GM12801 (cell line): ENCODE measurements around the gene ZNF774.

Source experiments
- TF ChIP-seq, protein P1 (sequence below): IDR thresholded peaks from one replicate; pipeline ENCODE4 v1.5.1; 2011; ENCODE audit warnings: control low read depth; ENCODE audit not compliant: insufficient read length; ENCODE audit errors: extremely low read depth

ZNF774 gene

DNA sequence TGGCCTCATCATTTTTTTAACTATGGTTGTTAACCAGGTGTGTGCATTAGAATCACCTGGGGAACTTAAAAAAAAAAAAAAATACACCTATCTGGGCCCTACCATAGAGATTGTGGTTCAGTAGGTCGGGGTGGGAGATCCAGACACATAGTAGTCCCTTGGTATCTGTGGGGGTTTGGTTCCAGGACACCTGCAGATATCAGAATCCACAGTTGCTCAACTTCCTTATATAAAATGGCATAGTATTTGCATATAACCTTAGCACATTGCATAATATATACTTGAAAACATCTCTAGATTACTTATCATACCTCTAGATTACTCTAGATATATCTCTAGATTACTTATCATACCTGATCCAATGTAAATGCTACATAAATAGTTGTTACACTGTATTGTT lies 41.0 kb downstream of the ZNF774 start:
- TF ChIP-seq, protein P1, sequence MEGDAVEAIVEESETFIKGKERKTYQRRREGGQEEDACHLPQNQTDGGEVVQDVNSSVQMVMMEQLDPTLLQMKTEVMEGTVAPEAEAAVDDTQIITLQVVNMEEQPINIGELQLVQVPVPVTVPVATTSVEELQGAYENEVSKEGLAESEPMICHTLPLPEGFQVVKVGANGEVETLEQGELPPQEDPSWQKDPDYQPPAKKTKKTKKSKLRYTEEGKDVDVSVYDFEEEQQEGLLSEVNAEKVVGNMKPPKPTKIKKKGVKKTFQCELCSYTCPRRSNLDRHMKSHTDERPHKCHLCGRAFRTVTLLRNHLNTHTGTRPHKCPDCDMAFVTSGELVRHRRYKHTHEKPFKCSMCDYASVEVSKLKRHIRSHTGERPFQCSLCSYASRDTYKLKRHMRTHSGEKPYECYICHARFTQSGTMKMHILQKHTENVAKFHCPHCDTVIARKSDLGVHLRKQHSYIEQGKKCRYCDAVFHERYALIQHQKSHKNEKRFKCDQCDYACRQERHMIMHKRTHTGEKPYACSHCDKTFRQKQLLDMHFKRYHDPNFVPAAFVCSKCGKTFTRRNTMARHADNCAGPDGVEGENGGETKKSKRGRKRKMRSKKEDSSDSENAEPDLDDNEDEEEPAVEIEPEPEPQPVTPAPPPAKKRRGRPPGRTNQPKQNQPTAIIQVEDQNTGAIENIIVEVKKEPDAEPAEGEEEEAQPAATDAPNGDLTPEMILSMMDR = no peak

DNA sequence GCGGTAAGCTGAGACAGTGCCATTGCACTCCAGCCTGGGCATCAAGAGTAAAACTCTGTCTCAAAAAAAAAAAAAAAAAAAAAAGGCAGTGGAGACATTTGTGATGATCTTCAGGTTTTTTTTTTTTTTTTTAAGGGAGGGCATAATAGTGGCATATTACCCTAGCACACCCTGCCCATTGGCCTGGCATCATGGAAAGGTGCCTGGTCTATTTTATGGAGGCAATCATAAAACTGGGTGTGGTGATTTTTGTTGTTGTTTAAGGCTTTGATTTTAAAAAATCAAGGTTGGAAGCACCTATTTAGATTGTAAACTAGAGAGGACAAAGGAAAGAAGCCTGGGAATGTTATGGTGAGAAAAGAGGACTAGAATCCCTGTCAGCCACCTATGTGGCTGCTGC lies 42.0 kb downstream of the ZNF774 start:
- TF ChIP-seq, protein P1 = no peak

DNA sequence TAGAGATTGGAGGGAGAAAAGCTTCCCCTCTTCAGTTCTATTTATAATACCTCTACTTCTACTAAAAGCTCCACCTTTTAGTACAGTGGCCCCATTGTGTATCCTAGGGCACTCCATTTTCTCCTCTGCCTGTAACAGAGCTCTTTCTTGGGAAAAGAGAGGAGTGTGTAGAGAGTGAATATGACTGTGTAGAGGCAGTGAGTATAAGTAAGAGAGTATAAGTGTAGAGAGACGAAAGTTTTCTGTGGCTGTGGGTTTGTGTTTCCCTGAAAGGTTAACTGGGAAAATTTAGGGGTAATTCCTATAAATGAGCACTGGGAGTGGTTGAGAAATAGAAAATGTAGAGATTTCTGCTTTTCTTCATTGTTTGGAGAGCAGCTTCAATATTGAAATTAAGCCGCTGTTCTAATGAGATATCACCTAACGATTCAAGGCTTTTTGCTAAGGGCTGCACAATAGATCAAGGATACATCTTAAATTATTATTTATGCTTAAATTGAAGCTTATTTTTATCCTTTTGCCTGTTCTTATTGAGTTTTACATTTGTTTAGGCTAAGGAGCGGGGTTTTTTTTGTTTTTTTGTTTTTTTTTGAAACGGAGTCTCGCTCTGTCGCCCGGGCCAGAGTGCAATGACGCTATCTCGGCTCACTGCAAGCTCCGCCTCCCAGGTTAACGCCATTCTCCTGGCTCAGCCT lies 42.8 kb downstream of the ZNF774 start:
- TF ChIP-seq, protein P1 = no peak

DNA sequence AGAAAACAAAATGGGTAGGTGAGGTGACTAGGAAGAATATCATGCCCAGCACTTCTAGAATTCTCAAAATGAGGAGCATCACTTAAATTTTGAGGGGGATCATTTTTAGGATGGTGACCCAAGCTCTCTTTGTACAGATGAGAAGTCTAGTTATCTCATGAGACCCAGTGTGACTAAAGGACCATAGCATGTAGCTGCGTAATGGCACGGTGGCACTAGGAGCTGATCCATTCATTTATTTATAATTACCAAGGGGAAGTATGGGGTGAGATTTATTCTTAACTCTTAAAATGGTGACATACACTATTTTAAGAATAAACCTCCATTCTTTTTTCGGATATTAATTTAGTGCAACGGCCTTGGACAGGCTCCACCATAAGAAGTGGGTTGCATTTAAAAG lies 44.2 kb downstream of the ZNF774 start:
- TF ChIP-seq, protein P1 = no peak

DNA sequence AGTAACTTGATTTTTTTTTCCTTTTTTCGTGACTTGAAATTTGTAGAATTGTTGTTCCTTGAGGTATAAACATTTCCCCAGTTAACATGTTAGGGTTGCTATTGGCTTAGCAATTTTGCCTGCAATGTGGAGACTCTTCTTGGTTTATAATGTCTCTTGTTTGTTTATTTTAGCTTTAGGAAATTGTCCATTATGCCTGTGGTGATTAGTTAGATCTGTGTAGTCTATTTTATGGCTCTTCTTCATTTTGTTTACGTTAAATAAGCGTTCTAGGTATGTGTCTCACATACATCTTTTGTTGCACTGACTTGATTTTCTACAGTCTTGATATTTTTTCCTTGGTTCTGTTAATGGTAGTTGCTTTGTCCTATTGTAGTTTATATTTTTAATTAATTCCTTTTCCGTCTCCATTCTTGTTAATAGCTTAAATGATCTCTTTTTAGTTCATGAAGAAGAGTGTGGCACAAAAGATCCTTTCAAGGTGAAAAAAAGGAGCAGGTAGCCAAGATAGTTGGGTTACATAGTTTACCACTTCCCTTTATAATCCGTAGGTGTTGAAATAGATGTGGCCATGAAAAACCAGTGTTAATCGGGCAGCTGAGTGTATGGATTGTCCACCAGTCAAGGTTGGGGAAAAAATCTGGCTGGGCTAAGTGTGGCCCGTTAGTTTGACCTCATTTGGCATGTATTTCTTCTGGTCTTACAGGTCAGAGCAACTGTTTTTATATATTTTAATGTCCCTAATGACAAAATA lies 48.1 kb downstream of the ZNF774 start:
- TF ChIP-seq, protein P1 = no peak

DNA sequence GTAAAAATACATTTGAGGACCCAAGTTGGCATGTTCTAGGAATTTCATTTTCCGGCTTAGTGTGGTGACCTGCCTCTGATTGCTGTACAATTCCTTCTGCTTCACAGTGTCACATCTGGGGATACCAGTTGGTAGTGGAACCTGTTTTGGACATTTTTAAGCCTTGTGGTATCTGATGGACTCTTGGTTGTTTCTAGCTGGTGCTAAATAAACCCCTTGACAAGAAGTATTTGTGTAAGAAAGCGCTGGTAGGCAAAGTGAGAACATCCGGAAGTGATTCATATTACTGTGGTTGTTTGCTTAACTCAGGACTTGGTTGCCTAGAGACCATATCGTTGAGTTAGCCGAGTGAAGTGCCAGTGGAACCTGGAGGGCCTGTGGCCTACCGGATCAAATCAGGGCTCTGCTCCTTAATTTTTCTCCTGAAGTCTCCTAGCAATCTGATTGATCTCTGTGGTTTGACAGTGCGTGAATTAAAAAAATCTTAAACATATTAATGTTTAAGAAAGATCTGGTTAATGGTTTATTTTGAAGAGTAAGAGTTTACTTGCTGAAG lies 48.8 kb downstream of the ZNF774 start:
- TF ChIP-seq, protein P1 = no peak

DNA sequence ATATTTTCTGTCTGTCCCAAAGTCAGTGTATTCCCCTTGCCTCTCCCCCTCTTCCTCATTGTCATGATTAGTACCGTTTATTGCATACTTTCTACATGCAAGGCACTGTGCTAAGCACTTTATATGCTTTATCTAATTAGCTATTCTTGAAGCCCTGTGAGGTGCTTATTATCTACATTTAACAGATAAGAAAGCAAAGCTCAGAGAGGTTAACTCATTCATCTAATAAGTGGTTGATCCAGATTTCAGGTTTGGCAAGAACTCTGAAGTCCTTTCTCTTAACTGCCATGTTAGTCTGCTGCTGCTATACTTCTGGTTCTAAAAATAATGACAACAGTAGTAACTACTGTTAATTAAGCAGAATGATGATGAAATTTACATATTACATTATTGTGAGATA lies 49.4 kb downstream of the ZNF774 start:
- TF ChIP-seq, protein P1 = no peak
